ENCODE measurements around the gene PRR4.

The PRR4 gene

GRCh38 chr12:10849425-10849878, at the start of gene PRR4:
PRR4 (minus strand) TSS chr12:10849475; CDS start chr12:10849437, 38 bp downstream.
- peaks cover 43% of the 10 kb centered on the region for H3K4me1 Mint-ChIP-seq (ENCODE audit: low read depth)
- H3K27ac Mint-ChIP-seq, result no peak within 1 kb of the TSS
- H3K4me3 Mint-ChIP-seq, result no peak within 1 kb of the TSS
- no peaks in the 10 kb centered on the region for H3K9me3 Mint-ChIP-seq
- H3K27me3 Mint-ChIP-seq, result no peaks in the 10 kb centered on the region
- H3K36me3 Mint-ChIP-seq (ENCODE audit: low read depth), result peaks cover 42% of the 10 kb centered on the region
- no peak for DNase-seq

- H3K4me3 Mint-ChIP-seq, result no peak overlapping the region
- H3K27ac Mint-ChIP-seq, result no peak overlapping the region
- no peak for DNase-seq
- peaks cover 2% of the 10 kb centered on the region for H3K9me3 Mint-ChIP-seq
- H3K36me3 Mint-ChIP-seq (ENCODE audit: low read depth), result peaks cover 33% of the 10 kb centered on the region
- no peaks in the 10 kb centered on the region for H3K27me3 Mint-ChIP-seq
- no peaks in the 10 kb centered on the region for H3K4me1 Mint-ChIP-seq (ENCODE audit: low read depth)
Measured at GRCh38 chr12:10896854-10897253, 47.6 kb upstream of the PRR4 start.

- Mint-ChIP-seq H3K4me3 (no peak overlapping the region), H3K36me3 (ENCODE audit: low read depth) (peaks cover 32% of the 10 kb centered on the region)
Measured at GRCh38 chr12:10891937-10892336, 42.7 kb upstream of the PRR4 start.

GRCh38 chr12:10889226-10889625, 40.0 kb upstream of the PRR4 start:
- DNase-seq, result no peak
- Mint-ChIP-seq H3K4me1 (ENCODE audit: low read depth) (no peaks in the 10 kb centered on the region), H3K27ac (no peak overlapping the region), H3K4me3 (no peak overlapping the region), H3K27me3 (no peaks in the 10 kb centered on the region), H3K36me3 (ENCODE audit: low read depth) (peaks cover 25% of the 10 kb centered on the region), H3K9me3 (no peaks in the 10 kb centered on the region)

More at GRCh38 chr12:10891937-10892336, 42.7 kb upstream of the PRR4 start:
- DNase-seq, result no peak
- Mint-ChIP-seq H3K9me3 (no peaks in the 10 kb centered on the region), H3K27me3 (no peaks in the 10 kb centered on the region), H3K27ac (no peak overlapping the region), H3K4me1 (ENCODE audit: low read depth) (no peaks in the 10 kb centered on the region)

GRCh38 chr12:10884086-10884725, 34.9 kb upstream of the PRR4 start, which contains the start of gene PRH1:
PRH1 (minus strand) TSS chr12:10884255; CDS start chr12:10884217, 38 bp downstream.
- Mint-ChIP-seq H3K27me3 (no peaks in the 10 kb centered on the region), H3K27ac (no peak within 1 kb of the TSS), H3K9me3 (no peaks in the 10 kb centered on the region), H3K4me1 (ENCODE audit: low read depth) (no peaks in the 10 kb centered on the region), H3K36me3 (ENCODE audit: low read depth) (peaks cover 25% of the 10 kb centered on the region), H3K4me3 (no peak within 1 kb of the TSS)
- no peak for DNase-seq

- DNase-seq, result no peak
- peaks cover 19% of the 10 kb centered on the region for H3K9me3 Mint-ChIP-seq
- H3K4me3 Mint-ChIP-seq, result no peak overlapping the region
- H3K36me3 Mint-ChIP-seq (ENCODE audit: low read depth), result peaks cover 32% of the 10 kb centered on the region
- H3K27me3 Mint-ChIP-seq, result no peaks in the 10 kb centered on the region
- no peak overlapping the region for H3K27ac Mint-ChIP-seq
- H3K4me1 Mint-ChIP-seq (ENCODE audit: low read depth), result no peaks in the 10 kb centered on the region
Measured at GRCh38 chr12:10873378-10873777, 24.1 kb upstream of the PRR4 start.

GRCh38 chr12:10867381-10867780, 18.1 kb upstream of the PRR4 start:
- no peak for DNase-seq
- Mint-ChIP-seq H3K9me3 (peaks cover 24% of the 10 kb centered on the region), H3K27ac (no peak overlapping the region), H3K4me3 (no peak overlapping the region), H3K27me3 (no peaks in the 10 kb centered on the region), H3K36me3 (ENCODE audit: low read depth) (peaks cover 50% of the 10 kb centered on the region), H3K4me1 (ENCODE audit: low read depth) (no peaks in the 10 kb centered on the region)

- Mint-ChIP-seq H3K4me1 (ENCODE audit: low read depth) (no peaks in the 10 kb centered on the region), H3K4me3 (no peak overlapping the region), H3K36me3 (ENCODE audit: low read depth) (peaks cover 77% of the 10 kb centered on the region), H3K27ac (no peak overlapping the region), H3K9me3 (peaks cover 50% of the 10 kb centered on the region), H3K27me3 (no peaks in the 10 kb centered on the region)
- no peak for DNase-seq
Measured at GRCh38 chr12:10863512-10864218, 14.4 kb upstream of the PRR4 start.

GRCh38 chr12:10861366-10861765, 12.1 kb upstream of the PRR4 start:
- H3K36me3 Mint-ChIP-seq (ENCODE audit: low read depth), result peaks cover 83% of the 10 kb centered on the region
- no peak overlapping the region for H3K4me3 Mint-ChIP-seq

GRCh38 chr12:10855807-10856206, 6.5 kb upstream of the PRR4 start:
- Mint-ChIP-seq H3K36me3 (ENCODE audit: low read depth) (peaks cover 62% of the 10 kb centered on the region), H3K4me1 (ENCODE audit: low read depth) (peaks cover 33% of the 10 kb centered on the region), H3K27me3 (no peaks in the 10 kb centered on the region), H3K4me3 (no peak overlapping the region), H3K27ac (no peak overlapping the region), H3K9me3 (peaks cover 46% of the 10 kb centered on the region)
- DNase-seq, result no peak

More at GRCh38 chr12:10861366-10861765, 12.1 kb upstream of the PRR4 start:
- Mint-ChIP-seq H3K9me3 (peaks cover 72% of the 10 kb centered on the region), H3K27me3 (no peaks in the 10 kb centered on the region), H3K4me1 (ENCODE audit: low read depth) (no peaks in the 10 kb centered on the region), H3K27ac (no peak overlapping the region)
- no peak for DNase-seq

GRCh38 chr12:10853776-10854175, 4.5 kb upstream of the PRR4 start:
- Mint-ChIP-seq H3K27me3 (no peaks in the 10 kb centered on the region), H3K4me1 (ENCODE audit: low read depth) (peaks cover 48% of the 10 kb centered on the region), H3K36me3 (ENCODE audit: low read depth) (peaks cover 46% of the 10 kb centered on the region), H3K27ac (no peak overlapping the region), H3K9me3 (peaks cover 30% of the 10 kb centered on the region), H3K4me3 (no peak overlapping the region)
- no peak for DNase-seq

- Mint-ChIP-seq H3K4me3 (no peak overlapping the region), H3K9me3 (peaks cover 6% of the 10 kb centered on the region), H3K36me3 (ENCODE audit: low read depth) (peaks cover 43% of the 10 kb centered on the region), H3K27ac (no peak overlapping the region), H3K27me3 (no peaks in the 10 kb centered on the region), H3K4me1 (ENCODE audit: low read depth) (peaks cover 48% of the 10 kb centered on the region)
- no peak for DNase-seq
Measured at GRCh38 chr12:10851243-10851858, 2.1 kb upstream of the PRR4 start.

GRCh38 chr12:10847744-10848143, 1.5 kb downstream of the PRR4 start:
- Mint-ChIP-seq H3K4me1 (ENCODE audit: low read depth) (peaks cover 34% of the 10 kb centered on the region), H3K4me3 (no peak overlapping the region), H3K27ac (no peak overlapping the region), H3K9me3 (no peaks in the 10 kb centered on the region), H3K27me3 (no peaks in the 10 kb centered on the region), H3K36me3 (ENCODE audit: low read depth) (peaks cover 48% of the 10 kb centered on the region)
- DNase-seq, result no peak

GRCh38 chr12:10842862-10843261, 6.4 kb downstream of the PRR4 start:
- no peak overlapping the region for H3K27ac Mint-ChIP-seq
- H3K9me3 Mint-ChIP-seq, result peaks cover 5% of the 10 kb centered on the region
- no peaks in the 10 kb centered on the region for H3K4me1 Mint-ChIP-seq (ENCODE audit: low read depth)

GRCh38 chr12:10838461-10838860, 10.8 kb downstream of the PRR4 start:
- H3K9me3 Mint-ChIP-seq, result peaks cover 9% of the 10 kb centered on the region
- H3K4me1 Mint-ChIP-seq (ENCODE audit: low read depth), result no peaks in the 10 kb centered on the region
- no peak overlapping the region for H3K4me3 Mint-ChIP-seq
- peaks cover 22% of the 10 kb centered on the region for H3K36me3 Mint-ChIP-seq (ENCODE audit: low read depth)
- no peak for DNase-seq
- H3K27me3 Mint-ChIP-seq, result no peaks in the 10 kb centered on the region
- H3K27ac Mint-ChIP-seq, result no peak overlapping the region

More at GRCh38 chr12:10842862-10843261, 6.4 kb downstream of the PRR4 start:
- no peak for DNase-seq
- no peaks in the 10 kb centered on the region for H3K27me3 Mint-ChIP-seq
- no peak overlapping the region for H3K4me3 Mint-ChIP-seq
- H3K36me3 Mint-ChIP-seq (ENCODE audit: low read depth), result peaks cover 51% of the 10 kb centered on the region
